HepG2 (cell line): Measurements from ENCODE around the gene ARHGEF10L. TPM values are rescaled to one million over a fixed set of nuclear protein-coding genes. Genes with fewer than 3 reads are reported as not detected.

Source experiments
- ATAC-seq: fragments of 200-7000 bp; cut with Tn5 transposase; 3 replicates; pipeline ENCODE4 v1.9.1; 2020; ENCODE audit warnings: mild to moderate bottlenecking, moderate library complexity
- BruUV-seq: library from RNA; stranded (reverse); fragments of 400-500 nt; replicated peaks from 2 replicates; lab custom pipeline; 2021; lab: Mats Ljungman, UMichigan
- CTCF ChIA-PET: fragments of 300-600 bp; formaldehyde crosslinking; extraction: SDS; loops from one replicate; lab custom pipeline; 2021; ENCODE audit warnings: low total read pairs, inconsistent platforms, low intra/inter-chr PET ratio; lab: Yijun Ruan, JAX
- POLR2A ChIA-PET: fragments of 350-600 bp; sonication (Branson Sonifier 250); formaldehyde crosslinking; loops from one replicate; lab custom pipeline; 2020; ENCODE audit warnings: antibody characterized with exemption, inconsistent platforms; lab: Yijun Ruan, JAX
- DNase-seq: peaks from one replicate; pipeline ENCODE4 v3.0.0-alpha.2; 2015; ENCODE audit warnings: low spot score
- FAIRE-seq: peaks from 3 replicates; lab custom pipeline; 2011; peaks lifted over from hg19 to GRCh38; lab: Jason Lieb, UNC
- H2AFZ ChIP-seq: one replicate; pipeline ENCODE4 v1.6.1; 2011; ENCODE audit warnings: low read length, inconsistent platforms
- H3K27ac ChIP-seq: fragments of 300-600 bp; 3 replicates; pipeline ENCODE4 v1.8.0; 2011; ENCODE audit warnings: mixed run types, mild to moderate bottlenecking, mixed read lengths, low read length, inconsistent platforms; ENCODE audit not compliant: insufficient read depth; ENCODE audit errors: extremely low read length
- H3K27me3 ChIP-seq, 2 experiments: fragments of 200-600 bp in 1 of 2; 2 replicates in 1 of 2; 3 replicates in 1 of 2; pipeline versions ENCODE4 v1.6.0 to v1.8.0; 2011; ENCODE audit warnings: low read length in 2 of 2, mild to moderate bottlenecking in 2 of 2, moderate library complexity in 2 of 2, inconsistent platforms in 1 of 2; ENCODE audit not compliant: insufficient read depth in 2 of 2, control insufficient read depth in 1 of 2
- H3K36me3 ChIP-seq, 2 experiments: fragments of 200-600 bp in 1 of 2; replicated peaks in 1 of 2; 2 replicates in 1 of 2; 3 replicates in 1 of 2; pipeline versions ENCODE4 v1.5.1 to v1.8.0; 2011; ENCODE audit warnings: low read length in 2 of 2, inconsistent platforms in 1 of 2; ENCODE audit not compliant: insufficient read depth in 2 of 2, control insufficient read depth in 1 of 2
- H3K4me1 ChIP-seq: 2 replicates; pipeline ENCODE4 v1.5.1; 2012; ENCODE audit warnings: low read length, inconsistent platforms; ENCODE audit not compliant: insufficient read depth
- H3K4me2 ChIP-seq: 2 replicates; pipeline ENCODE4 v1.6.0; 2011; ENCODE audit warnings: low read depth, low read length, inconsistent platforms
- H3K4me3 ChIP-seq, 3 experiments: fragments of 200-600 bp in 1 of 3; sonication (generic), shearing (Covaris generic) in 1 of 3; replicated peaks in 1 of 3; 2 replicates each; pipeline ENCODE4 v1.5.1; 2011 to 2016; ENCODE audit warnings: low read length in 3 of 3, inconsistent platforms in 2 of 3, low read depth in 2 of 3, mild to moderate bottlenecking in 2 of 3, control low read depth in 1 of 3, mixed read lengths in 1 of 3; ENCODE audit not compliant: insufficient read depth in 1 of 3
- H3K79me2 ChIP-seq: one replicate; pipeline ENCODE4 v1.6.1; 2011; ENCODE audit warnings: low read length, inconsistent platforms; ENCODE audit not compliant: insufficient read depth
- H3K9ac ChIP-seq: 2 replicates; pipeline ENCODE4 v1.6.0; 2011; ENCODE audit warnings: mild to moderate bottlenecking, low read depth, low read length, inconsistent platforms; ENCODE audit not compliant: insufficient read depth
- H3K9me3 ChIP-seq: 2 replicates; pipeline ENCODE4 v1.5.1; 2012; ENCODE audit warnings: mild to moderate bottlenecking, low read length
- H4K20me1 ChIP-seq: 2 replicates; pipeline ENCODE4 v1.6.0; 2011; ENCODE audit warnings: inconsistent platforms, mild to moderate bottlenecking, low read length, moderate library complexity; ENCODE audit not compliant: insufficient read depth
- POLR2A ChIP-seq, 2 experiments: IDR thresholded peaks; 2 replicates each; pipeline ENCODE4 v1.6.1; 2011; ENCODE audit warnings: low read depth in 2 of 2, low read length in 2 of 2, mild to moderate bottlenecking in 1 of 2, moderate library complexity in 1 of 2; ENCODE audit not compliant: insufficient read depth in 1 of 2
- ZNF121 ChIP-seq: sonication (generic); formaldehyde crosslinking; IDR thresholded peaks from 2 replicates; pipeline ENCODE4 v1.5.0; 2020; ENCODE audit warnings: mild to moderate bottlenecking, missing genetic modification reagents
- ZNF430 ChIP-seq: sonication (generic); formaldehyde crosslinking; IDR thresholded peaks from 2 replicates; pipeline ENCODE4 v1.9.0; 2021; ENCODE audit warnings: mild to moderate bottlenecking, missing genetic modification reagents
- ZNF768 ChIP-seq: sonication (generic); formaldehyde crosslinking; IDR thresholded peaks from 2 replicates; pipeline ENCODE4 v1.4.0; 2020; ENCODE audit warnings: missing genetic modification reagents
- WGBS: methylation state at CpG from one replicate; pipeline ENCODE4 v1.1.6; 2017; ENCODE audit warnings: low lambda C conversion rate; 5-methylcytosine and 5-hydroxymethylcytosine counted together
- in situ Hi-C: cut with HindIII; loops from 2 replicates; pipeline ENCODE4 v1.10.0; 2017; ENCODE audit warnings: low pct_unique_long_range_greater_than_20kb; ENCODE audit not compliant: extremely low pct_ligation_motif_present
- intact Hi-C: fragments of 100-400 bp; cut with micrococcal nuclease; formaldehyde crosslinking; loops from one replicate; pipeline ENCODE4 v1.10.0; 2022; ENCODE audit not compliant: unreplicated experiment
- polyA plus RNA-seq, 8 experiments: library from polyadenylated mRNA; depleted of rRNA in 3 of 8; stranded (reverse) in 7 of 8; unstranded in 1 of 8; fragments of >200 nt; fragmentation: Illumina TruSeq in 4 of 8; extraction: Trizol in 4 of 8; gene quantifications; 2 replicates each; pipeline versions ENCODE4 v1.2.1 to v1.2.3, GENCODE V29; 2011 to 2016; ENCODE audit warnings: low read depth in 4 of 8, missing spikeins in 1 of 8, mixed read lengths in 1 of 8; ENCODE audit not compliant: insufficient read depth in 1 of 8
- total RNA-seq, 5 experiments: library from RNA; depleted of rRNA; stranded (reverse); fragments of >200 nt; fragmentation: Illumina TruSeq; extraction: Trizol; gene quantifications; 2 replicates each; pipeline ENCODE4 v1.2.3, GENCODE V29; 2016; ENCODE audit warnings: low read depth in 1 of 5

Gene ARHGEF10L
- total and polyA plus RNA-seq, 2 of the 13 experiments (the other 11 are each of a cell fraction or from before 2014, with no cell fraction given), result 46.5 to 78.3 TPM

DNA sequence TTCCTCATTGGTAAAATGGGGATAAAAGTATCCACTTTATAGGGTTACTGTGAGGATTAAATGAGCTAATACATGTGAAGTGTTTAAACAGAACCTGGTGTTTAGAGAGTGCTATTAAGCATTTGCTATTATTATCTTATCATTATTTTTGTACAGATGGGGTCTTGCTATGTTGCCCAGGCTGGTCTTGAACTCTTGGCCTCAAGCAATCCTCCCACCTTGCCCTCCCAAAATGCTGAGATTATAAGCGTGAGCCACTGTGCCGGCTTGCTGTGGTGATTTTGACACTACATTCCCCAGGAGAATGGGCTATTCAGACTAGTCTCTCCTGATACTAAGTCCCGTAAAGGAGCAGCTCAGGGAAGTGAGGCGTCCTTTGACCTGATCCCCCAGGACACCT is 6.3 kb upstream of the ARHGEF10L start:
- DNase-seq (no peak), FAIRE-seq (no peak), ATAC-seq (no peak)
- TF ChIP-seq ZNF121, result peak; percentile 38; the same call in 1 of the 2 replicates
- no peak for TF ChIP-seq POLR2A (IDR thresholded peaks at IDR 0.05; ENCODE audit: insufficient read depth in 1 of 2, low read depth in 2 of 2, low read length in 2 of 2)
- no peaks in the 10 kb centered on the region for H4K20me1 ChIP-seq
- H3K4me3 ChIP-seq, result no peak overlapping the region
- CTCF ChIA-PET, result no interaction called here
- no peaks in the 10 kb centered on the region for H3K9me3 ChIP-seq
- in situ Hi-C loops (no loop called here), intact Hi-C loops (no loop called here)
- no TSS peak for BruUV-seq
- no peak overlapping the region for H3K4me2 ChIP-seq
- H3K36me3 ChIP-seq, result no peaks in the 10 kb centered on the region
- no peaks in the 10 kb centered on the region for H3K79me2 ChIP-seq
- H3K9ac ChIP-seq, result no peak overlapping the region
- H2AFZ ChIP-seq, result no peak overlapping the region
- peaks cover 7% of the 10 kb centered on the region for H3K4me1 ChIP-seq
- peaks cover 0 to 19% of the 10 kb centered on the region in 2 experiments; a peak in 3 of 5 replicates for H3K27me3 ChIP-seq
- POLR2A ChIA-PET, result no interaction called here
- no peak overlapping the region for H3K27ac ChIP-seq
- WGBS, result 24% methylated on average over 4 of the region's 4 CpGs

DNA sequence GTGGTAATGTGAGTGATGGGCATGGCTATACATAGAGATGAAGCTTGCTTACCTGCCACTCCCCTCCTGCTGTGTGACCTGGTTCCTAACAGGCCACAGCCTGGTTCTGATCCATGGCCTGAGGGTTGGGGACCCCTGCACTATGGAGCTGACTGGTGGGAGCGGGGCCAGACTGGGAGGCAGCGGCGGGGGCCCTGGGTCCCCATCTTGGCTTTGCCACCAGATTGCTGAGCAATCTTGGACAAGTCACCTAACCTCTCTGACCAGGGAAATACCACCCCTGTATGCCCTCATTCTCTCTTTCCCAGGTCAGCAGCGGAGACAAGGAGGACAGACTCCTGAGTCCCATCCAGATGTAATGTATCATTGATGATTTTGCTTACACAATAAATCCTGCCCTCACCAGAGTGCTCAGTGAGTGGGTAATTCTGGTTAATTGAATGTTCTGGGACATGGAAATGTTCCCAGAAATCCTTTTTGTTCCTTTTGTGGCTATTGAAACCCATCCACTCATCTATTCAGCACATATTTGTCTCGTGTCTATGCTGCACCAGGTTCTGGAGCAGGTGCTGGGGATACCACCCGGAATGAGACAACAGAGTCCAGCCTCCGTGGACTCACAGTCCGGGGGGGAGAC is 4.1 kb upstream of the ARHGEF10L start:
- no peak overlapping the region for H2AFZ ChIP-seq
- H3K4me2 ChIP-seq, result no peak overlapping the region
- no peaks in the 10 kb centered on the region for H3K36me3 ChIP-seq
- ChIA-PET POLR2A (no interaction called here), CTCF (no interaction called here)
- 28% methylated on average over 7 of the region's 8 CpGs for WGBS
- ATAC-seq, result no peak
- in situ Hi-C loops, result no loop called here
- no peak for DNase-seq
- FAIRE-seq, result no peak
- H3K9me3 ChIP-seq, result no peaks in the 10 kb centered on the region
- H3K79me2 ChIP-seq, result peaks cover 3% of the 10 kb centered on the region
- no TSS peak for BruUV-seq
- intact Hi-C loops, result no loop called here
- no peaks in the 10 kb centered on the region for H4K20me1 ChIP-seq
- no peak overlapping the region for H3K9ac ChIP-seq
- H3K4me3 ChIP-seq, result no peak overlapping the region
- TF ChIP-seq ZNF430 (CRISPR knock-in tag), result no peak
- TF ChIP-seq ZNF768, result peak; percentile 91
- H3K4me1 ChIP-seq, result peaks cover 24% of the 10 kb centered on the region
- no peak overlapping the region for H3K27ac ChIP-seq
- H3K27me3 ChIP-seq, result peaks cover 1 to 16% of the 10 kb centered on the region in 2 experiments; a peak in 3 of 5 replicates
